Effector CD8-positive, alpha-beta T cell (primary cell): Measurements from ENCODE around the gene PLVAP.

ENCODE experiments used
- DNase-seq: peaks from one replicate; lab custom pipeline; 2025; lab: John Stamatoyannopoulos, UW

Gene PLVAP

GRCh38 chr19:17335575-17335974, 41.6 kb downstream of the PLVAP start:
- DNase-seq = no peak

- DNase-seq = peak; percentile 86
These were observed 42.4 kb downstream of the PLVAP start, which contains the start of gene ANO8 for GRCh38 chr19:17334414-17335409. Gene ANO8, minus strand, starts transcription at chr19:17334855. Its CDS starts 185 bp downstream, at chr19:17334670.

- DNase-seq = peak; percentile 14
These were observed 43.3 kb downstream of the PLVAP start for GRCh38 chr19:17333611-17334413.

- DNase-seq = no peak
These were observed 44.2 kb downstream of the PLVAP start for GRCh38 chr19:17332677-17333581.

GRCh38 chr19:17332360-17332676, 44.8 kb downstream of the PLVAP start:
- no peak for DNase-seq

- no peak for DNase-seq
These were observed 46.0 kb downstream of the PLVAP start for GRCh38 chr19:17331045-17331558.

GRCh38 chr19:17330262-17331044, 46.7 kb downstream of the PLVAP start:
- no peak for DNase-seq

- no peak for DNase-seq
These were observed 47.5 kb downstream of the PLVAP start for GRCh38 chr19:17329366-17330261.

GRCh38 chr19:17328517-17329365, 48.4 kb downstream of the PLVAP start:
- DNase-seq = peak; percentile 17

GRCh38 chr19:17327654-17328516, 49.3 kb downstream of the PLVAP start:
- DNase-seq = peak; percentile 52

- no peak for DNase-seq
These were observed 50.0 kb downstream of the PLVAP start for GRCh38 chr19:17327068-17327653.

GRCh38 chr19:17326595-17326966, 50.6 kb downstream of the PLVAP start:
- DNase-seq = no peak

GRCh38 chr19:17325881-17326594, 51.1 kb downstream of the PLVAP start:
- no peak for DNase-seq

GRCh38 chr19:17325133-17325532, 52.0 kb downstream of the PLVAP start:
- no peak for DNase-seq

- no peak for DNase-seq
These were observed 52.6 kb downstream of the PLVAP start for GRCh38 chr19:17324357-17325114.

GRCh38 chr19:17323964-17324332, 53.2 kb downstream of the PLVAP start:
- DNase-seq = no peak
